ENCODE measurements around the gene TRAPPC12.

DNA sequence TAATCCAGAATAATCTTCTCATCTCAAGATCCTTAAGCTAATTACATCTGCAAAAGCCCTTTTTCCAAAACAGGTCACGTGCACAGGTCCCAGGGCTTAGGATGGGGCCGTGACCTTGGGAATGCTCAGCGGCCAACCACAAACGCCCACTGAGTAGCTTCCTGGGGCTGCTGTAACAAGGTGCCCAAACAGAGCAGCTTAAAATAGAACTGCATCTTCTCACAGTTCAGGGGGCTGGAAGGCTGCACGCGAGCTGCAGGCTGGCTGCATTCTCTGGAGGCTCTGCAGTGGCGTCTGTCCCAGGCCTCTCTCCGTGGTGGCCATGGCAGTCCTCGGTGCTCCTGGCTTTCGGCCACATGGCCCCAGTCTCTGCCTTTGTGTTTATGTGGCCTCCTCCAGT, 107.9 kb downstream of the TRAPPC12 start:
- TF ChIP-seq, protein P1, sequence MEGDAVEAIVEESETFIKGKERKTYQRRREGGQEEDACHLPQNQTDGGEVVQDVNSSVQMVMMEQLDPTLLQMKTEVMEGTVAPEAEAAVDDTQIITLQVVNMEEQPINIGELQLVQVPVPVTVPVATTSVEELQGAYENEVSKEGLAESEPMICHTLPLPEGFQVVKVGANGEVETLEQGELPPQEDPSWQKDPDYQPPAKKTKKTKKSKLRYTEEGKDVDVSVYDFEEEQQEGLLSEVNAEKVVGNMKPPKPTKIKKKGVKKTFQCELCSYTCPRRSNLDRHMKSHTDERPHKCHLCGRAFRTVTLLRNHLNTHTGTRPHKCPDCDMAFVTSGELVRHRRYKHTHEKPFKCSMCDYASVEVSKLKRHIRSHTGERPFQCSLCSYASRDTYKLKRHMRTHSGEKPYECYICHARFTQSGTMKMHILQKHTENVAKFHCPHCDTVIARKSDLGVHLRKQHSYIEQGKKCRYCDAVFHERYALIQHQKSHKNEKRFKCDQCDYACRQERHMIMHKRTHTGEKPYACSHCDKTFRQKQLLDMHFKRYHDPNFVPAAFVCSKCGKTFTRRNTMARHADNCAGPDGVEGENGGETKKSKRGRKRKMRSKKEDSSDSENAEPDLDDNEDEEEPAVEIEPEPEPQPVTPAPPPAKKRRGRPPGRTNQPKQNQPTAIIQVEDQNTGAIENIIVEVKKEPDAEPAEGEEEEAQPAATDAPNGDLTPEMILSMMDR (IDR thresholded peaks at IDR 0.05 in 4 of 5, conservative IDR thresholded peaks at IDR 0.05 in 1 of 5) = no peak
- no peak for TF ChIP-seq POLR2A (IDR thresholded peaks at IDR 0.05)
